Measurements from ENCODE around the gene FBXO10. TPM values are rescaled to one million over a fixed set of nuclear protein-coding genes. Genes with fewer than 3 reads are reported as not detected.
A peak's percentile ranks its signal among the peaks of the same experiment; 100 is the strongest.

The FBXO10 gene
- total and polyA plus RNA-seq, 2 of the 8 experiments (the other 6 are each of a cell fraction or from before 2014, with no cell fraction given) = 13.1 to 13.9 TPM

DNA sequence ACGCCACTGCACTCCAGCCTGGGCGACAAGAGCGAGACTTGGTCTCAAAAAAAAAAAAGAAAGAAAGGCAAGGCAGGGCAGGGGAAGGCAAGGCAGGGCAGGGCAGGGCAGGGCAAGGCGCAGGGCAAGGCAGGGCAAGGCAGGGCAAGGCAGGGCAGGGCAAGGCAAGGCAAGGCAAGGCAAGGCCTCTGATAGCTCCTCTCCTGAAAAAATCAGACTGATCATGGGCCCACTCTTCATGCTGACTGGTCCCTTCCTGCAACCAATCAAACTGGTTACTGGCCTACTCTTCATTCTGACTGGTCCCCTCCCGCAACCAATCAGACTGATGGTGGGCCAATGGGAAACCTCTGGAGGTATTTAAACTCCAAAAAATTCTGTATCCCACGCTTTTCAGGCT is 107.6 kb downstream of the FBXO10 start:
- Histone ChIP-seq H3K36me3 (ENCODE audit: control insufficient read depth in 2 of 4, insufficient read depth in 4 of 4, low read length in 3 of 4) (no peaks in the 10 kb centered on the region), H2BK120ac (replicated peaks; ENCODE audit: low read depth, low read length) (no peak overlapping the region), H3K27me3 (replicated peaks in 1 of 4; ENCODE audit: control insufficient read depth in 3 of 4, extremely low read depth in 1 of 4, insufficient read depth in 3 of 4, low read length in 3 of 4) (no peaks in the 10 kb centered on the region), H3K9ac (replicated peaks in 1 of 4; ENCODE audit: extremely low read depth in 1 of 4, low read depth in 3 of 4, low read length in 3 of 4) (no peak overlapping the region), H3K23ac (ENCODE audit: insufficient read length) (no peak overlapping the region), H4K91ac (replicated peaks; ENCODE audit: insufficient read length, low read length) (no peak overlapping the region), H3K14ac (ENCODE audit: insufficient read length) (no peak overlapping the region), H3K27ac (ENCODE audit: low read depth, low read length) (no peak overlapping the region), H2BK20ac (ENCODE audit: low read length) (no peak overlapping the region), H2AK5ac (ENCODE audit: low read depth, low read length) (no peak overlapping the region), H2BK15ac (ENCODE audit: low read length) (no peak overlapping the region), H3K4ac (replicated peaks; ENCODE audit: insufficient read length, low read depth, low read length) (no peak overlapping the region), H2BK5ac (ENCODE audit: low read depth, low read length) (no peak overlapping the region), H3K23me2 (ENCODE audit: low read depth, low read length) (peaks cover 6% of the 10 kb centered on the region; the same call in 1 of the 2 replicates), H3K56ac (replicated peaks; ENCODE audit: insufficient read length, low read depth, low read length) (no peak overlapping the region), H3K79me1 (ENCODE audit: low read depth, low read length) (no peaks in the 10 kb centered on the region), H4K20me1 (replicated peaks in 1 of 2; ENCODE audit: control insufficient read depth in 1 of 2, insufficient read depth in 2 of 2, low read length in 2 of 2) (peaks cover 0 to 2% of the 10 kb centered on the region in 2 experiments), H4K5ac (ENCODE audit: insufficient read length, low read depth, low read length) (no peak overlapping the region), H4K8ac (ENCODE audit: extremely low read depth, insufficient read depth, low read length) (no peak overlapping the region), H3K79me2 (ENCODE audit: control insufficient read depth in 1 of 2, insufficient read depth in 2 of 2, low read length in 2 of 2) (peaks cover 5 to 10% of the 10 kb centered on the region in 2 experiments), H2BK12ac (ENCODE audit: low read depth, low read length) (no peak overlapping the region), H2AFZ (ENCODE audit: low read length) (no peak overlapping the region), H3K4me2 (ENCODE audit: insufficient read depth in 1 of 2, low read depth in 2 of 2, low read length in 2 of 2) (no peak overlapping the region), H3K4me3 (ENCODE audit: extremely low read depth in 1 of 4, insufficient read depth in 2 of 4, low read depth in 3 of 4, low read length in 4 of 4) (no peak overlapping the region), H3K4me1 (replicated peaks in 1 of 4; ENCODE audit: control insufficient read depth in 3 of 4, insufficient read depth in 4 of 4, low read length in 3 of 4) (peaks cover 2 to 14% (median 5%) of the 10 kb centered on the region in 4 experiments; a peak in 5 of 7 replicates), H3K18ac (ENCODE audit: extremely low read depth, low read length) (no peak overlapping the region), H3K9me3 (ENCODE audit: insufficient read depth in 2 of 2, low read depth in 1 of 2, low read length in 1 of 2) (0 out of 4 replicates have a peak, but pooled peaks cover 0 to under 1% of the 10 kb centered on the region in 2 experiments)
- TF ChIP-seq TCF12 (IDR thresholded peaks at IDR 0.05; ENCODE audit: low read depth, low read length) (no peak), TBP (IDR thresholded peaks at IDR 0.05; ENCODE audit: low read depth, low read length) (no peak), JUN (IDR thresholded peaks at IDR 0.05; ENCODE audit: low read depth, low read length) (no peak), SP1 (IDR thresholded peaks at IDR 0.05; ENCODE audit: low read depth, low read length) (peak; percentile 59)
- POLR2A ChIA-PET (ENCODE audit: partially characterized antibody) = interaction anchor here (0.6 to 1.9 kb wide), 6 partner anchors 12 to 382 kb away, joined by 3 to 11 read pairs (median 3); partner anchors contain the start of genes EXOSC3 and POLR1E
- no peak for FAIRE-seq
- WGBS, 2 experiments (ENCODE audit: extremely low coverage in 1 of 2, insufficient coverage in 1 of 2, insufficient read length in 1 of 2, insufficient replicate concordance in 2 of 2, low coverage in 1 of 2, low lambda C conversion rate in 2 of 2, missing lambda C conversion rate in 1 of 2) = 84% methylated on average over 3 of the region's 6 CpGs; no CpG with 5 or more reads in 1 of the 2 experiments
- CTCF ChIA-PET (ENCODE audit: partially characterized antibody) = interaction anchor here (0.6 kb wide), 1 partner anchor 59 kb away, joined by 3 read pairs; no protein-coding TSS in a partner anchor
- no peak for DNase-seq (ENCODE audit: low read depth in 1 of 2, low spot score in 2 of 2)
